ENCODE results near the gene MYBPC2. TPM values are rescaled to one million over a fixed set of nuclear protein-coding genes. Genes with fewer than 3 reads are reported as not detected.
"Not testable (repeated sequence)": the region's sequence is repeated elsewhere in the genome, so short reads cannot be mapped to it uniquely, and the experiment has no call there.

MYBPC2 gene
- 0.23 TPM for polyA plus RNA-seq (2013, experiment 1 of 2; ENCODE audit: insufficient read length)
- polyA plus RNA-seq (2013, experiment 2 of 2; ENCODE audit: insufficient read length): 0.46 TPM

GRCh38 chr19:50432221-50433028, at the start of gene MYBPC2:
Gene MYBPC2, plus strand, starts transcription at chr19:50432892. Its CDS starts 62 bp downstream, at chr19:50432954.
- DNase-seq: no peak

- DNase-seq: no peak
Measured at GRCh38 chr19:50383001-50383851, 49.5 kb upstream of the MYBPC2 start.

- peak; percentile 95 for DNase-seq
Measured at GRCh38 chr19:50383852-50384684, 48.6 kb upstream of the MYBPC2 start, which contains the start of gene POLD1. Gene POLD1, plus strand, starts transcription at chr19:50384347. Its CDS starts 14,505 bp downstream, at chr19:50398852.

GRCh38 chr19:50384685-50385535, 47.8 kb upstream of the MYBPC2 start:
- no peak for DNase-seq

- no peak for DNase-seq
Measured at GRCh38 chr19:50387176-50387867, 45.4 kb upstream of the MYBPC2 start.

- DNase-seq: no peak
Measured at GRCh38 chr19:50387868-50388245, 44.8 kb upstream of the MYBPC2 start.

GRCh38 chr19:50390295-50390694, 42.4 kb upstream of the MYBPC2 start:
- not testable (repeated sequence) for DNase-seq

- DNase-seq: not testable (repeated sequence)
Measured at GRCh38 chr19:50390952-50391351, 41.7 kb upstream of the MYBPC2 start.

- no peak for DNase-seq
Measured at GRCh38 chr19:50392759-50393158, 39.9 kb upstream of the MYBPC2 start.

- DNase-seq: no peak
Measured at GRCh38 chr19:50393589-50393988, 39.1 kb upstream of the MYBPC2 start.

- DNase-seq: no peak
Measured at GRCh38 chr19:50394017-50394416, 38.7 kb upstream of the MYBPC2 start.

- no peak for DNase-seq
Measured at GRCh38 chr19:50398675-50399367, 33.9 kb upstream of the MYBPC2 start.

GRCh38 chr19:50399368-50399745, 33.3 kb upstream of the MYBPC2 start:
- DNase-seq: no peak

- DNase-seq: no peak
Measured at GRCh38 chr19:50401605-50402450, 30.9 kb upstream of the MYBPC2 start.

- DNase-seq: no peak
Measured at GRCh38 chr19:50402544-50403301, 30.0 kb upstream of the MYBPC2 start.

GRCh38 chr19:50406156-50406820, 26.4 kb upstream of the MYBPC2 start:
- DNase-seq: no peak

GRCh38 chr19:50406829-50407228, 25.9 kb upstream of the MYBPC2 start:
- no peak for DNase-seq

- DNase-seq: no peak
Measured at GRCh38 chr19:50409347-50409746, 23.3 kb upstream of the MYBPC2 start.
